SKM-1 (cell line): ENCODE results near the gene BET1.

Experiments used
- DNase-seq: peaks from one replicate; lab custom pipeline; 2025; ENCODE audit not compliant: unreplicated experiment; lab: John Stamatoyannopoulos, UW

Gene BET1

GRCh38 chr7:94012746-94013145 is 8.6 kb upstream of the BET1 start:
- DNase-seq, result no peak

- DNase-seq, result no peak
Observed at GRCh38 chr7:94011714-94012353, 7.7 kb upstream of the BET1 start.

- DNase-seq, result no peak
Observed at GRCh38 chr7:94008537-94008936, 4.4 kb upstream of the BET1 start.

GRCh38 chr7:94005753-94006152 is 1.6 kb upstream of the BET1 start:
- DNase-seq, result no peak

- DNase-seq, result no peak
Observed at GRCh38 chr7:94003446-94004023, 620 bp downstream of the BET1 start.

- DNase-seq, result no peak
Observed at GRCh38 chr7:94001396-94001795, 2.8 kb downstream of the BET1 start.

- DNase-seq, result no peak
Observed at GRCh38 chr7:93997868-93998267, 6.3 kb downstream of the BET1 start.

- DNase-seq, result no peak
Observed at GRCh38 chr7:93992421-93993110, 11.6 kb downstream of the BET1 start.

GRCh38 chr7:93987297-93987696 is 16.9 kb downstream of the BET1 start:
- no peak for DNase-seq

- DNase-seq, result no peak
Observed at GRCh38 chr7:93985101-93985500, 19.1 kb downstream of the BET1 start.

GRCh38 chr7:93984024-93984423 is 20.1 kb downstream of the BET1 start:
- no peak for DNase-seq

- DNase-seq, result no peak
Observed at GRCh38 chr7:93981480-93981874, 22.7 kb downstream of the BET1 start.

GRCh38 chr7:93980744-93981479 is 23.2 kb downstream of the BET1 start:
- no peak for DNase-seq

- no peak for DNase-seq
Observed at GRCh38 chr7:93977211-93977950, 26.8 kb downstream of the BET1 start.

- no peak for DNase-seq
Observed at GRCh38 chr7:93973134-93973533, 31.0 kb downstream of the BET1 start.

GRCh38 chr7:93972029-93972725 is 32.0 kb downstream of the BET1 start:
- no peak for DNase-seq

GRCh38 chr7:93968911-93969620 is 35.1 kb downstream of the BET1 start:
- DNase-seq, result no peak

GRCh38 chr7:93964813-93965212 is 39.3 kb downstream of the BET1 start:
- DNase-seq, result no peak

- no peak for DNase-seq
Observed at GRCh38 chr7:93964262-93964661, 39.9 kb downstream of the BET1 start.

- DNase-seq, result no peak
Observed at GRCh38 chr7:93960986-93961385, 43.2 kb downstream of the BET1 start.
